Panc1 (cell line): ENCODE measurements around the gene RAI1. TPM values are rescaled to one million over a fixed set of nuclear protein-coding genes. Genes with fewer than 3 reads are reported as not detected.
A peak's percentile ranks its signal among the peaks of the same experiment; 100 is the strongest.

Experiments
- ATAC-seq: fragments of 200-7000 bp; cut with Tn5 transposase; 2 replicates; pipeline ENCODE4 v1.9.1; 2020; ENCODE audit warnings: mild to moderate bottlenecking, moderate library complexity
- BruUV-seq: library from RNA; stranded (reverse); fragments of 400-500 nt; replicated peaks from 2 replicates; lab custom pipeline; 2021; lab: Mats Ljungman, UMichigan
- CTCF ChIA-PET: fragments of 300-600 bp; sonication (Branson Sonifier 250); formaldehyde crosslinking; loops from one replicate; lab custom pipeline; 2022; ENCODE audit warnings: antibody characterized with exemption; lab: Charles Lee
- POLR2A ChIA-PET: fragments of 300-600 bp; sonication (Branson Sonifier 250); formaldehyde crosslinking; loops from one replicate; lab custom pipeline; 2022; ENCODE audit warnings: antibody characterized with exemption; lab: Charles Lee
- DNase-seq: peaks from one replicate; pipeline ENCODE4 v3.0.0-alpha.2; 2010; ENCODE audit warnings: low read depth, low spot score
- H3K27ac ChIP-seq: 2 replicates; pipeline ENCODE4 v1.5.1; 2011; ENCODE audit warnings: mild to moderate bottlenecking, low read length, inconsistent platforms
- H3K27me3 ChIP-seq: fragments of 200-500 bp; sonication (Bioruptor generic); 2 replicates; pipeline ENCODE4 v1.6.0; 2014; ENCODE audit warnings: low read length, inconsistent platforms; ENCODE audit not compliant: control insufficient read depth, insufficient read depth
- H3K36me3 ChIP-seq: fragments of 200-500 bp; sonication (Bioruptor generic); 2 replicates; pipeline ENCODE4 v1.5.1; 2014; ENCODE audit warnings: inconsistent platforms, mild to moderate bottlenecking, low read length, moderate library complexity; ENCODE audit not compliant: control insufficient read depth, insufficient read depth
- H3K4me1 ChIP-seq: 2 replicates; pipeline ENCODE4 v1.5.1; 2011; ENCODE audit warnings: inconsistent platforms, mild to moderate bottlenecking, low read length, moderate library complexity; ENCODE audit not compliant: control insufficient read depth, insufficient read depth
- H3K4me3 ChIP-seq, 2 experiments: 2 replicates each; pipeline ENCODE4 v1.5.1; 2011 to 2012; ENCODE audit warnings: low read depth in 2 of 2, low read length in 2 of 2, mild to moderate bottlenecking in 2 of 2, inconsistent platforms in 1 of 2, moderate library complexity in 1 of 2
- H3K9me3 ChIP-seq: fragments of 200-500 bp; sonication (Bioruptor generic); 2 replicates; pipeline ENCODE4 v1.5.1; 2014; ENCODE audit warnings: low read depth, mild to moderate bottlenecking, inconsistent platforms, low read length, moderate library complexity; ENCODE audit not compliant: control insufficient read depth, insufficient read depth
- CTCF ChIP-seq: fragments of 450-650 bp; IDR thresholded peaks from 2 replicates; pipeline ENCODE4 v1.5.1; 2017; ENCODE audit warnings: mild to moderate bottlenecking
- POLR2AphosphoS5 ChIP-seq: IDR thresholded peaks from 2 replicates; pipeline ENCODE4 v1.6.1; 2012; ENCODE audit warnings: mild to moderate bottlenecking, low read depth, low read length, moderate library complexity
- SIN3A ChIP-seq: IDR thresholded peaks from 2 replicates; pipeline ENCODE4 v1.6.1; 2012; ENCODE audit warnings: low read depth, mild to moderate bottlenecking, low read length, moderate library complexity, borderline replicate concordance; ENCODE audit not compliant: insufficient read depth
- TCF7L2 ChIP-seq: IDR thresholded peaks from 2 replicates; pipeline ENCODE4 v1.6.1; 2011; ENCODE audit warnings: mild to moderate bottlenecking, low read depth, low read length, inconsistent platforms
- in situ Hi-C: cut with HindIII; loops from 2 replicates; pipeline ENCODE4 v1.10.0; 2016; ENCODE audit warnings: low sequenced_read_pairs, low pct_unique_long_range_greater_than_20kb
- intact Hi-C: fragments of 100-400 bp; cut with micrococcal nuclease; formaldehyde crosslinking; loops from one replicate; pipeline ENCODE4 v1.10.0; 2022; ENCODE audit not compliant: unreplicated experiment
- total RNA-seq: library from RNA; stranded (reverse); gene quantifications from one replicate; pipeline ENCODE4 v1.2.1, GENCODE V29; 2021; ENCODE audit not compliant: unreplicated experiment
- TF ChIP-seq, protein P1 (sequence below), 2 experiments: IDR thresholded peaks; 2 replicates each; pipeline ENCODE4 v1.6.1; 2011 to 2012; ENCODE audit warnings: low read depth in 2 of 2, control low read depth in 1 of 2, low read length in 1 of 2, mild to moderate bottlenecking in 1 of 2, moderate library complexity in 1 of 2; ENCODE audit not compliant: insufficient read depth in 1 of 2

The RAI1 gene
- total RNA-seq, 1 experiment from 2014 or later: 51.0 TPM

- no peak overlapping the region for H3K27ac ChIP-seq
- POLR2A ChIA-PET: no interaction called here
- in situ Hi-C loops (no loop called here), intact Hi-C loops (no loop called here)
- no peaks in the 10 kb centered on the region for H3K27me3 ChIP-seq
- H3K36me3 ChIP-seq: no peaks in the 10 kb centered on the region
- TF ChIP-seq CTCF (no peak), SIN3A (no peak), POLR2AphosphoS5 (no peak), TCF7L2 (no peak)
- TF ChIP-seq, protein P1, sequence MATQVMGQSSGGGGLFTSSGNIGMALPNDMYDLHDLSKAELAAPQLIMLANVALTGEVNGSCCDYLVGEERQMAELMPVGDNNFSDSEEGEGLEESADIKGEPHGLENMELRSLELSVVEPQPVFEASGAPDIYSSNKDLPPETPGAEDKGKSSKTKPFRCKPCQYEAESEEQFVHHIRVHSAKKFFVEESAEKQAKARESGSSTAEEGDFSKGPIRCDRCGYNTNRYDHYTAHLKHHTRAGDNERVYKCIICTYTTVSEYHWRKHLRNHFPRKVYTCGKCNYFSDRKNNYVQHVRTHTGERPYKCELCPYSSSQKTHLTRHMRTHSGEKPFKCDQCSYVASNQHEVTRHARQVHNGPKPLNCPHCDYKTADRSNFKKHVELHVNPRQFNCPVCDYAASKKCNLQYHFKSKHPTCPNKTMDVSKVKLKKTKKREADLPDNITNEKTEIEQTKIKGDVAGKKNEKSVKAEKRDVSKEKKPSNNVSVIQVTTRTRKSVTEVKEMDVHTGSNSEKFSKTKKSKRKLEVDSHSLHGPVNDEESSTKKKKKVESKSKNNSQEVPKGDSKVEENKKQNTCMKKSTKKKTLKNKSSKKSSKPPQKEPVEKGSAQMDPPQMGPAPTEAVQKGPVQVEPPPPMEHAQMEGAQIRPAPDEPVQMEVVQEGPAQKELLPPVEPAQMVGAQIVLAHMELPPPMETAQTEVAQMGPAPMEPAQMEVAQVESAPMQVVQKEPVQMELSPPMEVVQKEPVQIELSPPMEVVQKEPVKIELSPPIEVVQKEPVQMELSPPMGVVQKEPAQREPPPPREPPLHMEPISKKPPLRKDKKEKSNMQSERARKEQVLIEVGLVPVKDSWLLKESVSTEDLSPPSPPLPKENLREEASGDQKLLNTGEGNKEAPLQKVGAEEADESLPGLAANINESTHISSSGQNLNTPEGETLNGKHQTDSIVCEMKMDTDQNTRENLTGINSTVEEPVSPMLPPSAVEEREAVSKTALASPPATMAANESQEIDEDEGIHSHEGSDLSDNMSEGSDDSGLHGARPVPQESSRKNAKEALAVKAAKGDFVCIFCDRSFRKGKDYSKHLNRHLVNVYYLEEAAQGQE (IDR thresholded peaks at IDR 0.05; ENCODE audit: insufficient read depth in 1 of 2, low read depth in 2 of 2, low read length in 1 of 2): no peak
- no TSS peak for BruUV-seq
- H3K4me3 ChIP-seq: no peak overlapping the region
- CTCF ChIA-PET: interaction anchor here (0.7 kb wide), 1 partner anchor 56 kb away, joined by 3 read pairs; no protein-coding TSS in a partner anchor
- H3K9me3 ChIP-seq: no peaks in the 10 kb centered on the region
- H3K4me1 ChIP-seq: peaks cover 4% of the 10 kb centered on the region; the same call in 1 of the 2 replicates
- DNase-seq: no peak
- ATAC-seq: no peak
Measured at GRCh38 chr17:17672453-17673368, 8.5 kb upstream of the RAI1 start.

GRCh38 chr17:17675416-17675815 lies 5.8 kb upstream of the RAI1 start:
- Histone ChIP-seq H3K4me3 (no peak overlapping the region), H3K4me1 (peaks cover 8% of the 10 kb centered on the region; the same call in 1 of the 2 replicates), H3K27ac (no peak overlapping the region; the same call in 1 of the 2 replicates), H3K36me3 (no peaks in the 10 kb centered on the region), H3K9me3 (no peaks in the 10 kb centered on the region), H3K27me3 (no peaks in the 10 kb centered on the region)
- ATAC-seq: 0 out of 2 replicates have a peak, but pooled peaks have one; percentile 22
- no peak for DNase-seq
- TF ChIP-seq, protein P1 (IDR thresholded peaks at IDR 0.05; ENCODE audit: insufficient read depth in 1 of 2, low read depth in 2 of 2, low read length in 1 of 2): no peak
- TF ChIP-seq SIN3A (no peak), TCF7L2 (no peak), POLR2AphosphoS5 (no peak), CTCF (no peak)
- BruUV-seq: no TSS peak
- POLR2A ChIA-PET: no interaction called here
- intact Hi-C loops: no loop called here
- CTCF ChIA-PET: no interaction called here
- in situ Hi-C loops: no loop called here
